CD14-positive monocyte (primary cell): ENCODE results near the gene ARSK. TPM values are rescaled to one million over a fixed set of nuclear protein-coding genes. Genes with fewer than 3 reads are reported as not detected.

Experiments used
- DNase-seq, 3 donors: peaks; one replicate each; pipeline ENCODE4 v3.0.0-alpha.2; 2011 to 2022
- H2AFZ ChIP-seq: 2 replicates; pipeline ENCODE4 v1.6.0; 2012; ENCODE audit warnings: mild to moderate bottlenecking, low read depth, low read length, inconsistent platforms; ENCODE audit not compliant: insufficient read depth, poor library complexity, severe bottlenecking
- H3K27ac ChIP-seq, 2 donors: 1 replicate in 1 of 2; 2 replicates in 1 of 2; pipeline ENCODE4 v1.5.1; 2012 to 2013; ENCODE audit warnings: low read length in 2 of 2, control low read depth in 1 of 2, inconsistent platforms in 1 of 2, low read depth in 1 of 2, mild to moderate bottlenecking in 1 of 2
- H3K27me3 ChIP-seq, 2 donors: one replicate each; pipeline versions ENCODE4 v1.6.0 to v1.6.1; 2011 to 2013; ENCODE audit warnings: low read length in 2 of 2; ENCODE audit not compliant: control insufficient read depth in 2 of 2, insufficient read depth in 2 of 2
- H3K36me3 ChIP-seq, 2 donors: replicated peaks in 1 of 2; 1 replicate in 1 of 2; 2 replicates in 1 of 2; pipeline versions ENCODE4 v1.5.1 to v1.6.1; 2012 to 2013; ENCODE audit warnings: low read length in 2 of 2, control low read depth in 1 of 2, inconsistent platforms in 1 of 2, mild to moderate bottlenecking in 1 of 2; ENCODE audit not compliant: insufficient read depth in 2 of 2, control insufficient read depth in 1 of 2
- H3K4me1 ChIP-seq, 2 donors: 1 replicate in 1 of 2; 2 replicates in 1 of 2; pipeline versions ENCODE4 v1.5.1 to v1.6.1; 2012 to 2013; ENCODE audit warnings: low read length in 2 of 2, control low read depth in 1 of 2, inconsistent platforms in 1 of 2, mild to moderate bottlenecking in 1 of 2, moderate library complexity in 1 of 2; ENCODE audit not compliant: insufficient read depth in 2 of 2, control insufficient read depth in 1 of 2
- H3K4me2 ChIP-seq: replicated peaks from 2 replicates; pipeline ENCODE3; 2012; ENCODE audit warnings: low read length, moderate library complexity, mild to moderate bottlenecking; ENCODE audit not compliant: poor library complexity, severe bottlenecking; ENCODE audit errors: extremely low read depth
- H3K4me3 ChIP-seq, 3 experiments: fragments of 200-600 bp in 1 of 3; sonication (generic) in 1 of 3; replicated peaks in 1 of 3; 1 replicate in 2 of 3; 2 replicates in 1 of 3; pipeline ENCODE4 v1.5.1; 2011 to 2013; ENCODE audit warnings: low read length in 3 of 3, mild to moderate bottlenecking in 3 of 3, control low read depth in 2 of 3, low read depth in 2 of 3, inconsistent platforms in 1 of 3, moderate library complexity in 1 of 3
- H3K79me2 ChIP-seq: 2 replicates; pipeline ENCODE4 v1.6.0; 2012; ENCODE audit warnings: mild to moderate bottlenecking, control low read depth, inconsistent platforms, low read length, moderate library complexity; ENCODE audit not compliant: insufficient read depth
- H3K9ac ChIP-seq: 2 replicates; pipeline ENCODE4 v1.6.0; 2017; ENCODE audit warnings: low read length, mild to moderate bottlenecking; ENCODE audit not compliant: insufficient read depth, poor library complexity, severe bottlenecking
- H3K9me3 ChIP-seq, 2 donors: replicated peaks in 1 of 2; 1 replicate in 1 of 2; 2 replicates in 1 of 2; pipeline versions ENCODE4 v1.5.1 to v1.6.1; 2012 to 2013; ENCODE audit warnings: low read length in 2 of 2, control low read depth in 1 of 2; ENCODE audit not compliant: control insufficient read depth in 1 of 2, insufficient read depth in 1 of 2
- H4K20me1 ChIP-seq: 2 replicates; pipeline ENCODE4 v1.6.0; 2012; ENCODE audit warnings: mild to moderate bottlenecking, low read length, control low read depth, moderate library complexity; ENCODE audit not compliant: insufficient read depth
- H3K27ac Mint-ChIP-seq, 7 donors: one replicate each; pipeline ENCODE4 v1.8.0; 2020; ENCODE audit warnings: mild to moderate bottlenecking in 7 of 7, mixed read lengths in 7 of 7, moderate library complexity in 6 of 7, inconsistent platforms in 2 of 7
- H3K27me3 Mint-ChIP-seq, 3 donors: one replicate each; pipeline ENCODE4 v1.8.0; 2021 to 2022; ENCODE audit warnings: low read depth in 3 of 3, mild to moderate bottlenecking in 3 of 3, mixed read lengths in 3 of 3, moderate library complexity in 3 of 3, inconsistent platforms in 1 of 3
- H3K36me3 Mint-ChIP-seq, 2 donors: one replicate each; pipeline ENCODE4 v1.8.0; 2020; ENCODE audit warnings: mixed read lengths in 2 of 2, inconsistent platforms in 1 of 2, mild to moderate bottlenecking in 1 of 2
- H3K4me1 Mint-ChIP-seq: one replicate; pipeline ENCODE4 v1.8.0; 2020; ENCODE audit warnings: mild to moderate bottlenecking, mixed read lengths
- H3K4me3 Mint-ChIP-seq, 2 donors: one replicate each; pipeline ENCODE4 v1.8.0; 2020; ENCODE audit warnings: mild to moderate bottlenecking in 2 of 2, mixed read lengths in 2 of 2, moderate library complexity in 1 of 2
- H3K9me3 Mint-ChIP-seq, 7 donors: one replicate each; pipeline ENCODE4 v1.8.0; 2020 to 2022; ENCODE audit warnings: mixed read lengths in 7 of 7, mild to moderate bottlenecking in 6 of 7, moderate library complexity in 6 of 7, inconsistent platforms in 2 of 7
- WGBS: methylation state at CpG from one replicate; pipeline ENCODE4 v1.1.5; 2013; ENCODE audit warnings: missing lambda C conversion rate; ENCODE audit not compliant: insufficient coverage; 5-methylcytosine and 5-hydroxymethylcytosine counted together
- intact Hi-C, 2 donors: fragments of 100-400 bp; cut with micrococcal nuclease; formaldehyde crosslinking; loops; one replicate each; pipeline versions ENCODE4 v1.15.0 to v1.15.1; 2023
- polyA plus RNA-seq, 3 donors: library from polyadenylated mRNA; depleted of rRNA in 1 of 3; unstranded in 2 of 3; stranded (reverse) in 1 of 3; fragments of 300-500 nt in 2 of 3; fragments of >200 nt in 1 of 3; fragmentation: Illumina TruSeq in 2 of 3; gene quantifications; 1 replicate in 2 of 3; 2 replicates in 1 of 3; pipeline ENCODE4 v1.2.3, GENCODE V29; 2012 to 2021
- TF ChIP-seq, protein P1 (sequence below): fragments of 200-600 bp; IDR thresholded peaks from one replicate; pipeline ENCODE4 v1.8.0; 2022; ENCODE audit warnings: antibody characterized with exemption, mild to moderate bottlenecking

The ARSK gene
- polyA plus RNA-seq, 3 donors = 0.67 to 1.3 (median 1.3) TPM

DNA sequence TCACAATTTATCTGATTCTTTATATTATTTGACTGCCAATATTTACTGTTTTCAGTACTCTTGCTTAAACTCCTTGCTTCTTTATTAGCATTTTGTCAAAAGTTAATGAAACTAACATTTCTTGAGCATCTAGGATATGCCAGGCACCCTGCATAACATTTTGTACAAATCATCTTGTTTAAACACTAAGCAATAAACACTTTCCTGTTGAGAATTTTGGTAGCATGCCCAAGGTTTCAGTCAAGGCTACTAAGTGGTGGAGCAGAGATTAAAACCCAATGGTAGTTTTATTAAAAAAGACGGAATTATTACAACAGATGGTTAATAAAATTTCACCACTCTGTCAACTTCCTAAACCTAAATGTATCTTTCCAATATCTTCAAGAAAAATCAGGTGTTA is 43.3 kb upstream of the ARSK start:
- no peaks in the 10 kb centered on the region for H3K79me2 ChIP-seq
- no peaks in the 10 kb centered on the region for H3K4me1 ChIP-seq
- no peak overlapping the region for H2AFZ ChIP-seq
- no peaks in the 10 kb centered on the region for H3K4me1 Mint-ChIP-seq
- TF ChIP-seq, protein P1, sequence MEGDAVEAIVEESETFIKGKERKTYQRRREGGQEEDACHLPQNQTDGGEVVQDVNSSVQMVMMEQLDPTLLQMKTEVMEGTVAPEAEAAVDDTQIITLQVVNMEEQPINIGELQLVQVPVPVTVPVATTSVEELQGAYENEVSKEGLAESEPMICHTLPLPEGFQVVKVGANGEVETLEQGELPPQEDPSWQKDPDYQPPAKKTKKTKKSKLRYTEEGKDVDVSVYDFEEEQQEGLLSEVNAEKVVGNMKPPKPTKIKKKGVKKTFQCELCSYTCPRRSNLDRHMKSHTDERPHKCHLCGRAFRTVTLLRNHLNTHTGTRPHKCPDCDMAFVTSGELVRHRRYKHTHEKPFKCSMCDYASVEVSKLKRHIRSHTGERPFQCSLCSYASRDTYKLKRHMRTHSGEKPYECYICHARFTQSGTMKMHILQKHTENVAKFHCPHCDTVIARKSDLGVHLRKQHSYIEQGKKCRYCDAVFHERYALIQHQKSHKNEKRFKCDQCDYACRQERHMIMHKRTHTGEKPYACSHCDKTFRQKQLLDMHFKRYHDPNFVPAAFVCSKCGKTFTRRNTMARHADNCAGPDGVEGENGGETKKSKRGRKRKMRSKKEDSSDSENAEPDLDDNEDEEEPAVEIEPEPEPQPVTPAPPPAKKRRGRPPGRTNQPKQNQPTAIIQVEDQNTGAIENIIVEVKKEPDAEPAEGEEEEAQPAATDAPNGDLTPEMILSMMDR = no peak
- H3K27ac Mint-ChIP-seq = no peak overlapping the region
- intact Hi-C loops = no loop called here
- H3K9me3 ChIP-seq = no peaks in the 10 kb centered on the region
- no peak overlapping the region for H3K9ac ChIP-seq
- no peak overlapping the region for H3K4me2 ChIP-seq
- H3K27ac ChIP-seq = no peak overlapping the region
- H3K4me3 Mint-ChIP-seq = no peak overlapping the region
- H3K4me3 ChIP-seq = no peak overlapping the region
- WGBS = no CpG with 5 or more reads among the region's 1 CpG
- peaks cover 91 to 98% of the 10 kb centered on the region in 2 donors for H3K36me3 ChIP-seq
- H3K27me3 ChIP-seq = no peaks in the 10 kb centered on the region
- DNase-seq = no peak
- H3K36me3 Mint-ChIP-seq = peaks cover 73 to 76% of the 10 kb centered on the region in 2 donors
- no peaks in the 10 kb centered on the region for H3K27me3 Mint-ChIP-seq
- H3K9me3 Mint-ChIP-seq = no peaks in the 10 kb centered on the region
- H4K20me1 ChIP-seq = no peaks in the 10 kb centered on the region

- no peaks in the 10 kb centered on the region for H3K79me2 ChIP-seq
- H3K27me3 ChIP-seq = no peaks in the 10 kb centered on the region
- Mint-ChIP-seq H3K9me3 (no peaks in the 10 kb centered on the region), H3K4me1 (no peaks in the 10 kb centered on the region), H3K4me3 (no peak overlapping the region), H3K36me3 (peaks cover 73% of the 10 kb centered on the region in 2 donors), H3K27ac (no peak overlapping the region), H3K27me3 (no peaks in the 10 kb centered on the region)
- no peak overlapping the region for H2AFZ ChIP-seq
- no peak overlapping the region for H3K27ac ChIP-seq
- no peaks in the 10 kb centered on the region for H3K9me3 ChIP-seq
- no peaks in the 10 kb centered on the region for H4K20me1 ChIP-seq
- intact Hi-C loops = no loop called here
- no peak overlapping the region for H3K4me3 ChIP-seq
- WGBS = no CpG with 5 or more reads among the region's 2 CpGs
- TF ChIP-seq, protein P1 = no peak
- H3K4me1 ChIP-seq = no peaks in the 10 kb centered on the region
- DNase-seq = no peak
- H3K9ac ChIP-seq = no peak overlapping the region
- H3K4me2 ChIP-seq = no peak overlapping the region
- peaks cover 76 to 95% of the 10 kb centered on the region in 2 donors for H3K36me3 ChIP-seq
Measured at GRCh38 chr5:95518417-95518816, 36.5 kb upstream of the ARSK start.
